GM12872 (cell line): ENCODE results near the gene DLGAP1.

Experiments
- TF ChIP-seq, protein P1 (sequence below): IDR thresholded peaks from 3 replicates; pipeline ENCODE4 v1.5.1; 2011; ENCODE audit warnings: low read depth, mild to moderate bottlenecking, low read length, moderate library complexity; ENCODE audit not compliant: insufficient read depth

The DLGAP1 gene

DNA sequence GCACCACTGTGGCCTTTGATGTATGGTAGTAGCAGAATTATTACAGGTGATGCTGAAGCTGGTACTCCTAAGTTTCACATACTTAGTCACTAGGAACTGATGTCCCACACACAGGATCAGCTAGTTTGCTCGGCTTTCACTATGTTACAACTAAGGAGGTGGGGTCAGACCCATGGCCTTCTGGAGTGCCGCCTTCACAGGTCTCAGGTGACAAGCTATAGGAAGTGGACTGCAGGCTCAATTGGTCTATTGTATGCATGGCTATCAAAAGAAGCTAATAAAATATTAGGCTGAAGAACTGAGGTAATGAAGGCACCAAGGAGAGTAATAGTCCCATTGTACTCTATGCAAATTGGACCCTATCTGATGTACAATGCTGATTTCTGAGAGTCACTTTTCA, 170.6 kb downstream of the DLGAP1 start:
- TF ChIP-seq, protein P1, sequence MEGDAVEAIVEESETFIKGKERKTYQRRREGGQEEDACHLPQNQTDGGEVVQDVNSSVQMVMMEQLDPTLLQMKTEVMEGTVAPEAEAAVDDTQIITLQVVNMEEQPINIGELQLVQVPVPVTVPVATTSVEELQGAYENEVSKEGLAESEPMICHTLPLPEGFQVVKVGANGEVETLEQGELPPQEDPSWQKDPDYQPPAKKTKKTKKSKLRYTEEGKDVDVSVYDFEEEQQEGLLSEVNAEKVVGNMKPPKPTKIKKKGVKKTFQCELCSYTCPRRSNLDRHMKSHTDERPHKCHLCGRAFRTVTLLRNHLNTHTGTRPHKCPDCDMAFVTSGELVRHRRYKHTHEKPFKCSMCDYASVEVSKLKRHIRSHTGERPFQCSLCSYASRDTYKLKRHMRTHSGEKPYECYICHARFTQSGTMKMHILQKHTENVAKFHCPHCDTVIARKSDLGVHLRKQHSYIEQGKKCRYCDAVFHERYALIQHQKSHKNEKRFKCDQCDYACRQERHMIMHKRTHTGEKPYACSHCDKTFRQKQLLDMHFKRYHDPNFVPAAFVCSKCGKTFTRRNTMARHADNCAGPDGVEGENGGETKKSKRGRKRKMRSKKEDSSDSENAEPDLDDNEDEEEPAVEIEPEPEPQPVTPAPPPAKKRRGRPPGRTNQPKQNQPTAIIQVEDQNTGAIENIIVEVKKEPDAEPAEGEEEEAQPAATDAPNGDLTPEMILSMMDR, result no peak

DNA sequence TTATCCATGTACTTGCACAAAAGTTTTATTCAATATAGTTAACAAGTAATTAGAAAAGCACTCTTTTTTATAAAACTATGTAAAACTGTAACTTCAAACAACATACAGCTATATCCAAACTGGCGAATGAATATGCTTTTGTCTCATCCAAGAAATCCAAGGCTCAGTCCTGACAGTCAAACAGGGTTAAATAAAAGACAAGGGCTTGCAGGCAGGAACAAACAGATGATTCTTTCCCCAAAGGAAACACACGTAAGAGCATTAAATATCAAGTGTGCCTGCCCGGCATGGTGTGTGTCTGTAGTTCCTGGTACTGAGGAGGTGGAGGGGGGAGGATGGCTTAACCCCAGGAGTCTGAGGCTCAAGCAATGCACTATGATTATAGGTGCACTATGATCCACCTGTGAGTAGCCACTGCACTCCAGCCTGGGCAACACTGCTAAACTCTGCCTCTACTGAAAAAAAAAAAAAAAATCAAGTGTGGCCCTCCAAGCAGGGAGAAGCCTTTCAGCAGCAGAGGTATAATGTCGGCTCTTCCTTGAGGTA, 171.3 kb downstream of the DLGAP1 start:
- TF ChIP-seq, protein P1, result no peak

GRCh38 chr18:4282954-4283353, 172.2 kb downstream of the DLGAP1 start:
- TF ChIP-seq, protein P1, result no peak

DNA sequence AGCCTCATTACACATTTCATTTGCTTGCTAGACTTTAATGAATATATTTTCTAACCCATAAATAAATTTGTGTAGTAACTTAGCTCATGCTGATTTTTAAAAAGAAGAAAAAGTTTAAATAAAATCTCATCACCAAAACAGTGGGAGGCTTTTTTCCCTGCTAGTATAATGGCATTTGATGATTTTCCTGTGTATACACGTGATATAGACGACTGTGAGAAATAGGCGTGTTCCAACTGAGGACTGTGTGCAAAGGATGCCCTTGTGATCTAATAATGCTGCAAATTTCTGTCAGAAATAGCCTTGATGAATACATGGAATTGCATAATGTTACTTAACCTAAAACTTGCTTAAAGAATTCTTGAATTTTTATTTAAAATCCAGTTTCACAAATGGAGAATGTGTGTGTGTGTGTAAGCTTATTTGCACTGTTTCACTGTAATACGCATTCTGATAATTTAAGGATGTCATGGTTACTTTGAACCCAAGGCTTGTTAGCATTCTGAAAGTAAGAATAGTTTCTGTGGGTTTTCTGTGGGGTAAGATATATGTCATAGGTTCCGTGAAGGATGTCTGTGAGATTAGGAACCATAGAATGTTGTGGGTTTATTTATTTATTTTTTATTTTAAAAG, 178.0 kb downstream of the DLGAP1 start:
- TF ChIP-seq, protein P1, result no peak

GRCh38 chr18:4271952-4272351, 183.2 kb downstream of the DLGAP1 start:
- TF ChIP-seq, protein P1, result no peak

GRCh38 chr18:4270988-4271387, 184.1 kb downstream of the DLGAP1 start:
- TF ChIP-seq, protein P1, result no peak

- TF ChIP-seq, protein P1, result no peak
These were observed 185.1 kb downstream of the DLGAP1 start for GRCh38 chr18:4270016-4270415.

- TF ChIP-seq, protein P1, result no peak
These were observed 187.5 kb downstream of the DLGAP1 start for GRCh38 chr18:4267641-4268040.
